Spleen (tissue), 11 donors: Measurements from ENCODE around the gene GPBAR1. TPM values are rescaled to one million over a fixed set of nuclear protein-coding genes. Genes with fewer than 3 reads are reported as not detected.

Source experiments
- DNase-seq: peaks from one replicate; pipeline ENCODE4 v3.0.0-alpha.2; 2020
- H3K27ac ChIP-seq, 8 donors: fragments of 200-600 bp; sonication (generic) in 7 of 8; 1 replicate in 4 of 8; 2 replicates in 4 of 8; pipeline versions ENCODE4 v1.5.0 to v1.8.0; 2016 to 2021; ENCODE audit warnings: inconsistent platforms in 4 of 8, mild to moderate bottlenecking in 4 of 8, moderate library complexity in 1 of 8
- H3K27me3 ChIP-seq, 7 donors: fragments of 200-600 bp; sonication (generic) in 6 of 7; replicated peaks in 1 of 7; 1 replicate in 4 of 7; 2 replicates in 3 of 7; pipeline versions ENCODE4 v1.5.0 to v1.8.0; 2016 to 2021; ENCODE audit warnings: inconsistent platforms in 3 of 7, mild to moderate bottlenecking in 1 of 7
- H3K36me3 ChIP-seq, 6 donors: fragments of 200-600 bp; sonication (generic) in 5 of 6; 1 replicate in 4 of 6; 2 replicates in 2 of 6; pipeline versions ENCODE4 v1.5.0 to v1.8.0; 2016 to 2021; ENCODE audit warnings: inconsistent platforms in 2 of 6
- H3K4me1 ChIP-seq, 6 donors: fragments of 200-600 bp; sonication (generic) in 5 of 6; 1 replicate in 3 of 6; 2 replicates in 3 of 6; pipeline versions ENCODE4 v1.5.0 to v1.8.0; 2016 to 2021; ENCODE audit warnings: inconsistent platforms in 3 of 6
- H3K4me3 ChIP-seq, 8 donors: fragments of 200-600 bp; sonication (generic) in 7 of 8; 1 replicate in 4 of 8; 2 replicates in 4 of 8; pipeline versions ENCODE4 v1.5.0 to v1.8.0; 2016 to 2021; ENCODE audit warnings: inconsistent platforms in 4 of 8, mild to moderate bottlenecking in 4 of 8, moderate library complexity in 2 of 8
- H3K9me3 ChIP-seq, 8 donors: fragments of 200-600 bp; sonication (generic) in 7 of 8; 1 replicate in 4 of 8; 2 replicates in 4 of 8; pipeline versions ENCODE4 v1.5.0 to v1.8.0; 2016 to 2021; ENCODE audit warnings: inconsistent platforms in 4 of 8
- POLR2A ChIP-seq, 3 donors: fragments of 450-650 bp; IDR thresholded peaks; one replicate each; pipeline ENCODE4 v1.5.1; 2017; ENCODE audit warnings: antibody characterized with exemption in 3 of 3, mild to moderate bottlenecking in 1 of 3
- POLR2AphosphoS5 ChIP-seq, 3 donors: sonication (generic); formaldehyde crosslinking; IDR thresholded peaks; one replicate each; pipeline ENCODE4 v1.5.1; 2017; ENCODE audit warnings: antibody characterized with exemption in 3 of 3
- WGBS, 5 donors: extraction: QIAGEN DNeasy Blood & Tissue Kit in 3 of 5; methylation state at CpG; one replicate each; pipeline versions ENCODE4 v1.1.5 to v1.1.7; 2013 to 2018; 5-methylcytosine and 5-hydroxymethylcytosine counted together
- intact Hi-C: fragments of 100-400 bp; cut with DNase I; formaldehyde crosslinking; loops from one replicate; pipeline ENCODE4 v1.15.0; 2023; ENCODE audit warnings: low total_unique reads
- polyA plus RNA-seq, 3 donors: library from polyadenylated mRNA; stranded (reverse); fragments of 200-250 nt; gene quantifications; one replicate each; pipeline ENCODE4 v1.2.1, GENCODE V29; 2013
- total RNA-seq, 7 donors: library from RNA; depleted of rRNA in 3 of 7; stranded (reverse); fragments of >200 nt in 3 of 7; fragmentation: NEBNext Ultra II Directional in 4 of 7; extraction: Animal tissue kit (Norgen Biotek cat#: 25700) in 4 of 7; gene quantifications; one replicate each; pipeline versions ENCODE4 v1.1.0 to v1.2.1, GENCODE V29; 2016 to 2021
- TF ChIP-seq, protein P1 (sequence below), 11 experiments: fragments of 200-600 bp in 7 of 11; fragments of 450-650 bp in 4 of 11; sonication (generic) in 4 of 11; IDR thresholded peaks in 8 of 11; conservative IDR thresholded peaks in 3 of 11; 1 replicate in 7 of 11; 2 replicates in 4 of 11; pipeline versions ENCODE4 v1.4.0 to v1.8.0; 2016 to 2021; ENCODE audit warnings: antibody characterized with exemption in 11 of 11, inconsistent platforms in 4 of 11, mild to moderate bottlenecking in 1 of 11
- donor health status: healthy with polysubstance abuse.
- donor health status: DM: no; HTN: no; CAD: no; lungs with moderate emphysema.
- donor health status: DM: no; HTN: no; CAD: no.
- donor health status: Bipolar disorder and iron deficiency.
- donor health status: healthy.
- donor health status: DM: no; HTN: no; CAD: no.
- donor health status: DM: yes; HTN: yes; CAD: no.

The GPBAR1 gene
- total and polyA plus RNA-seq, 10 donors, result 1.4 to 13.9 (median 6.8) TPM

DNA sequence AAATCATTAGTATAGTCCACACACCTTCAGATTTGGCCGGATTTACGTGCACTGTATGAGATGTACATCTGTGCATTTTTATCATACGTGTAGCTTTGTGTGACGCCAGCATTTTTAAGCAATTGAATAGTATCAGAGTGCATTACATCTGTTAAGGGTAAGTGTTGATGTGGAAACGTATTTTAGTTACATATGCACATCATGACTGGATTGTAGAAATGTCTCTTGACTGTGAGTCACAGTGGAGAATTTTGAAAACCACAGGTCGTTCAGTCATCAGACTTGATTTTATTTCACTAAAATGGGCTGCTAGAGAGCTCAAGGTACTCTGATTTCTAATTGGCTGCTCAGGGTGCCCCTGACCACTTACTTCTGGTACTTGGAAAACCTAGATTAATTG lies 5.4 kb upstream of the GPBAR1 start:
- Histone ChIP-seq H3K27ac (peak overlapping the region in 1 of 8 donors; percentile 2), H3K36me3 (peaks cover 9 to 67% (median 65%) of the 10 kb centered on the region in 6 donors), H3K9me3 (no peaks in the 10 kb centered on the region), H3K4me3 (no peak overlapping the region), H3K27me3 (no peaks in the 10 kb centered on the region), H3K4me1 (peaks cover 18 to 55% (median 37%) of the 10 kb centered on the region in 6 donors)
- TF ChIP-seq POLR2AphosphoS5 (IDR thresholded peaks at IDR 0.05) (no peak), POLR2A (IDR thresholded peaks at IDR 0.05) (no peak)
- no peak for DNase-seq
- WGBS, 5 donors, result 71 to 93% (median 83%) methylated on average over 6 of the region's 6 CpGs
- intact Hi-C loops, result loop anchor here (5.0 kb wide), 1 partner anchor 68 kb away; no protein-coding TSS in a partner anchor

GRCh38 chr2:218256612-218257350 lies 4.0 kb upstream of the GPBAR1 start:
- no peaks in the 10 kb centered on the region for H3K9me3 ChIP-seq
- no peaks in the 10 kb centered on the region for H3K27me3 ChIP-seq
- H3K36me3 ChIP-seq, result peaks cover 6 to 54% (median 51%) of the 10 kb centered on the region in 6 donors
- TF ChIP-seq POLR2AphosphoS5 (IDR thresholded peaks at IDR 0.05), result peak in 2 of 3 donors; percentile 36 to 40
- TF ChIP-seq, protein P1, sequence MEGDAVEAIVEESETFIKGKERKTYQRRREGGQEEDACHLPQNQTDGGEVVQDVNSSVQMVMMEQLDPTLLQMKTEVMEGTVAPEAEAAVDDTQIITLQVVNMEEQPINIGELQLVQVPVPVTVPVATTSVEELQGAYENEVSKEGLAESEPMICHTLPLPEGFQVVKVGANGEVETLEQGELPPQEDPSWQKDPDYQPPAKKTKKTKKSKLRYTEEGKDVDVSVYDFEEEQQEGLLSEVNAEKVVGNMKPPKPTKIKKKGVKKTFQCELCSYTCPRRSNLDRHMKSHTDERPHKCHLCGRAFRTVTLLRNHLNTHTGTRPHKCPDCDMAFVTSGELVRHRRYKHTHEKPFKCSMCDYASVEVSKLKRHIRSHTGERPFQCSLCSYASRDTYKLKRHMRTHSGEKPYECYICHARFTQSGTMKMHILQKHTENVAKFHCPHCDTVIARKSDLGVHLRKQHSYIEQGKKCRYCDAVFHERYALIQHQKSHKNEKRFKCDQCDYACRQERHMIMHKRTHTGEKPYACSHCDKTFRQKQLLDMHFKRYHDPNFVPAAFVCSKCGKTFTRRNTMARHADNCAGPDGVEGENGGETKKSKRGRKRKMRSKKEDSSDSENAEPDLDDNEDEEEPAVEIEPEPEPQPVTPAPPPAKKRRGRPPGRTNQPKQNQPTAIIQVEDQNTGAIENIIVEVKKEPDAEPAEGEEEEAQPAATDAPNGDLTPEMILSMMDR (IDR thresholded peaks at IDR 0.05 in 8 of 11, conservative IDR thresholded peaks at IDR 0.05 in 3 of 11), result no peak
- H3K4me1 ChIP-seq, result peaks cover 18 to 68% (median 50%) of the 10 kb centered on the region in 6 donors
- intact Hi-C loops, result loop anchor here (5.0 kb wide), 1 partner anchor 69 kb away; no protein-coding TSS in a partner anchor
- peak overlapping the region; percentile 28 to 82 (median 58) for H3K27ac ChIP-seq
- H3K4me3 ChIP-seq, result no peak overlapping the region
- WGBS, 5 donors, result 83 to 91% (median 89%) methylated on average over 13 of the region's 13 CpGs
- no peak for DNase-seq

DNA sequence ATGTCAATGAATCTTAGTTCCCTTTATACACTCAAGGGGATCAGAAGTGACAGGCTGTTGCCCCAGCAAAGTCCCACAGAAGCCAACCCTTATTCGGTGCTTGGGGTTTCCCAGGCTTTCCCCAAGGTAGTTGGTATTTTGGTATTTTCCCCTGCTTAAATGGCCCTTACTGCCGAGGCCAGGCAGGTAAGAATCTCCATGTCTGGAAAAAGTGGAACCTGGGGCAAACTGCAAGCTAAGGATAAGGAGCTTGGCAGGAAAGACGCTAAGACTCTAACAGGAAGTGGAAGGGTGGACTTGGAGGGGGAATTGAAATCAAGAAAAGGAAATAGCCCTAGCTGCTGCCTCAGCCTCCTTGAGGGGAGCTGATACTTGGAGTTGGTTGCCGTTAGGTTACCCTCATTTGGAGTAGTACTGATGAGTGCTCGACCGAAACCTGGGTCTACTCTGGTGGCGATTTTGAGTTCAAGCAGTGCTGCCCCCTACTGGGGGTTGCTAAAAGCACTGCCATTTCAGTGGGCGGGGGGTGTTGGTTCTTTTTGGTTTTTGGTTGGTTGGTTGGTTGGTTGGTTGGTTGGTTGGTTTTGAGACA lies 3.3 kb upstream of the GPBAR1 start:
- TF ChIP-seq, protein P1 (IDR thresholded peaks at IDR 0.05 in 8 of 11, conservative IDR thresholded peaks at IDR 0.05 in 3 of 11), result peak in 9 of 11 experiments; percentile 49 to 80 (median 66)
- TF ChIP-seq POLR2A (IDR thresholded peaks at IDR 0.05) (no peak), POLR2AphosphoS5 (IDR thresholded peaks at IDR 0.05) (peak in 2 of 3 donors; percentile 7 to 81)
- Histone ChIP-seq H3K36me3 (peaks cover 6 to 52% (median 45%) of the 10 kb centered on the region in 6 donors), H3K27me3 (no peaks in the 10 kb centered on the region), H3K27ac (peak overlapping the region; percentile 28 to 82 (median 58)), H3K4me1 (peaks cover 18 to 68% (median 56%) of the 10 kb centered on the region in 6 donors), H3K4me3 (no peak overlapping the region), H3K9me3 (no peaks in the 10 kb centered on the region)
- WGBS, 5 donors, result 12 to 30% (median 21%) methylated on average over 8 of the region's 8 CpGs
- DNase-seq, result no peak
- intact Hi-C loops, result loop anchor here (5.0 kb wide), 1 partner anchor 70 kb away; no protein-coding TSS in a partner anchor

GRCh38 chr2:218259099-218259961 lies 1.5 kb upstream of the GPBAR1 start:
- Histone ChIP-seq H3K27me3 (no peaks in the 10 kb centered on the region), H3K36me3 (peaks cover 1 to 52% (median 40%) of the 10 kb centered on the region in 6 donors), H3K27ac (peak overlapping the region; percentile 59 to 84 (median 75)), H3K4me3 (no peak overlapping the region), H3K9me3 (no peaks in the 10 kb centered on the region), H3K4me1 (peaks cover 20 to 80% (median 65%) of the 10 kb centered on the region in 6 donors)
- DNase-seq, result no peak
- TF ChIP-seq, protein P1 (IDR thresholded peaks at IDR 0.05 in 8 of 11, conservative IDR thresholded peaks at IDR 0.05 in 3 of 11), result no peak
- TF ChIP-seq POLR2A (IDR thresholded peaks at IDR 0.05), result no peak
- TF ChIP-seq POLR2AphosphoS5 (IDR thresholded peaks at IDR 0.05), result peak; percentile 41 to 65 (median 55)
- intact Hi-C loops, result loop anchor here (5.0 kb wide), 1 partner anchor 72 kb away; no protein-coding TSS in a partner anchor
- 51 to 75% (median 67%) methylated on average over 15 of the region's 15 CpGs for WGBS, 5 donors
